Pulmonary artery endothelial cell (primary cell): ENCODE measurements around the gene PRRT4. TPM values are rescaled to one million over a fixed set of nuclear protein-coding genes. Genes with fewer than 3 reads are reported as not detected.

ENCODE experiments used
- DNase-seq: peaks from one replicate; pipeline ENCODE4 v3.0.0-alpha.2; 2011; ENCODE audit warnings: low read depth, low spot score
- total RNA-seq: library from RNA; depleted of rRNA; stranded (reverse); fragments of >200 nt; gene quantifications from 2 replicates; pipeline ENCODE4 v1.2.3, GENCODE V29; 2014

The PRRT4 gene
- total RNA-seq, 1 donor from 2014 or later: not detected

GRCh38 chr7:128349466-128349825, 12.0 kb downstream of the PRRT4 start:
- no peak for DNase-seq

- DNase-seq: no peak
These were observed 13.8 kb downstream of the PRRT4 start for GRCh38 chr7:128347647-128348097.

- no peak for DNase-seq
These were observed 17.1 kb downstream of the PRRT4 start for GRCh38 chr7:128344431-128344774.

GRCh38 chr7:128343554-128344430, 17.7 kb downstream of the PRRT4 start, which contains the start of gene RBM28:
Gene RBM28 (minus strand): TSS chr7:128343908. CDS start chr7:128343793, 115 bp downstream.
- peak; percentile 68 for DNase-seq

GRCh38 chr7:128341733-128342132, 19.8 kb downstream of the PRRT4 start:
- no peak for DNase-seq

GRCh38 chr7:128335730-128336129, 25.8 kb downstream of the PRRT4 start:
- DNase-seq: no peak

GRCh38 chr7:128324368-128324680, 37.2 kb downstream of the PRRT4 start:
- no peak for DNase-seq

- no peak for DNase-seq
These were observed 37.8 kb downstream of the PRRT4 start for GRCh38 chr7:128323459-128324367.

GRCh38 chr7:128323040-128323439, 38.5 kb downstream of the PRRT4 start:
- no peak for DNase-seq

- no peak for DNase-seq
These were observed 39.3 kb downstream of the PRRT4 start for GRCh38 chr7:128322040-128322643.

- no peak for DNase-seq
These were observed 40.5 kb downstream of the PRRT4 start for GRCh38 chr7:128321044-128321422.

- no peak for DNase-seq
These were observed 42.8 kb downstream of the PRRT4 start for GRCh38 chr7:128318691-128319090.

GRCh38 chr7:128311013-128311412, 50.5 kb downstream of the PRRT4 start:
- DNase-seq: no peak

- DNase-seq: no peak
These were observed 51.0 kb downstream of the PRRT4 start for GRCh38 chr7:128310499-128310898.

- no peak for DNase-seq
These were observed 51.5 kb downstream of the PRRT4 start for GRCh38 chr7:128309976-128310375.

- DNase-seq: no peak
These were observed 52.4 kb downstream of the PRRT4 start for GRCh38 chr7:128309124-128309523.

GRCh38 chr7:128307061-128307460, 54.4 kb downstream of the PRRT4 start:
- DNase-seq: no peak

GRCh38 chr7:128304212-128304611, 57.3 kb downstream of the PRRT4 start:
- no peak for DNase-seq

- no peak for DNase-seq
These were observed 57.8 kb downstream of the PRRT4 start for GRCh38 chr7:128303643-128304042.

- DNase-seq: no peak
These were observed 58.4 kb downstream of the PRRT4 start for GRCh38 chr7:128303133-128303532.

GRCh38 chr7:128302139-128302538, 59.4 kb downstream of the PRRT4 start:
- no peak for DNase-seq
